GM19035 (cell line): ENCODE measurements around the gene WDR43.

Source experiments
- ATAC-seq: cut with Tn5 transposase; IDR thresholded peaks from one replicate; pipeline ENCODE4 v1.9.1; 2021; ENCODE audit not compliant: unreplicated experiment

WDR43 gene

GRCh38 chr2:28909655-28910353 lies 15.3 kb downstream of the WDR43 start:
- no peak for ATAC-seq

GRCh38 chr2:28915939-28916338 lies 21.5 kb downstream of the WDR43 start:
- ATAC-seq = no peak

GRCh38 chr2:28926847-28927246 lies 32.4 kb downstream of the WDR43 start:
- no peak for ATAC-seq

GRCh38 chr2:28927469-28927868 lies 33.0 kb downstream of the WDR43 start:
- no peak for ATAC-seq

- ATAC-seq = no peak
Measured at GRCh38 chr2:28927878-28928277, 33.4 kb downstream of the WDR43 start.

- ATAC-seq = no peak
Measured at GRCh38 chr2:28929581-28929980, 35.1 kb downstream of the WDR43 start.

GRCh38 chr2:28930205-28930604 lies 35.7 kb downstream of the WDR43 start:
- ATAC-seq = no peak

GRCh38 chr2:28934769-28935168 lies 40.3 kb downstream of the WDR43 start:
- no peak for ATAC-seq

- no peak for ATAC-seq
Measured at GRCh38 chr2:28941008-28941407, 46.5 kb downstream of the WDR43 start.

- no peak for ATAC-seq
Measured at GRCh38 chr2:28944535-28945248, 50.2 kb downstream of the WDR43 start.

- no peak for ATAC-seq
Measured at GRCh38 chr2:28948160-28948559, 53.7 kb downstream of the WDR43 start.

GRCh38 chr2:28949190-28949589 lies 54.7 kb downstream of the WDR43 start:
- no peak for ATAC-seq

- no peak for ATAC-seq
Measured at GRCh38 chr2:28949617-28950305, 55.3 kb downstream of the WDR43 start.

GRCh38 chr2:28950941-28951630 lies 56.6 kb downstream of the WDR43 start:
- no peak for ATAC-seq

GRCh38 chr2:28951910-28952835 lies 57.7 kb downstream of the WDR43 start:
- no peak for ATAC-seq

- ATAC-seq = no peak
Measured at GRCh38 chr2:28952836-28953211, 58.4 kb downstream of the WDR43 start.

- ATAC-seq = no peak
Measured at GRCh38 chr2:28955467-28955866, 61.0 kb downstream of the WDR43 start.

GRCh38 chr2:28956415-28956826 lies 62.0 kb downstream of the WDR43 start:
- no peak for ATAC-seq

GRCh38 chr2:28956890-28957289 lies 62.4 kb downstream of the WDR43 start:
- no peak for ATAC-seq

GRCh38 chr2:28958689-28959088 lies 64.2 kb downstream of the WDR43 start:
- ATAC-seq = no peak
